H9 (cell line): Measurements from ENCODE around the gene PPP2R3B. TPM values are rescaled to one million over a fixed set of nuclear protein-coding genes. Genes with fewer than 3 reads are reported as not detected.

Source experiments
- DNase-seq: peaks from one replicate; pipeline ENCODE4 v3.0.0-alpha.2; 2017
- H2AFZ ChIP-seq: one replicate; pipeline ENCODE4 v1.6.1; 2013; ENCODE audit warnings: mild to moderate bottlenecking, low read length, control low read depth, moderate library complexity
- H2AK5ac ChIP-seq: 2 replicates; pipeline ENCODE4 v1.6.1; 2013; ENCODE audit warnings: low read length, control low read depth, mixed read lengths; ENCODE audit not compliant: insufficient read length
- H2BK120ac ChIP-seq: one replicate; pipeline ENCODE4 v1.6.1; 2013; ENCODE audit warnings: low read depth, mild to moderate bottlenecking, low read length, control low read depth, inconsistent platforms; ENCODE audit not compliant: poor library complexity, severe bottlenecking
- H2BK12ac ChIP-seq: 2 replicates; pipeline ENCODE4 v1.6.1; 2013; ENCODE audit warnings: low read length, control low read depth, mixed read lengths, low read depth; ENCODE audit not compliant: insufficient read length
- H2BK15ac ChIP-seq: 2 replicates; pipeline ENCODE4 v1.6.1; 2013; ENCODE audit warnings: low read depth, low read length, control low read depth
- H2BK20ac ChIP-seq: one replicate; pipeline ENCODE4 v1.6.1; 2013; ENCODE audit warnings: low read depth, mild to moderate bottlenecking, low read length, control low read depth, inconsistent platforms; ENCODE audit not compliant: poor library complexity, severe bottlenecking
- H2BK5ac ChIP-seq: 2 replicates; pipeline ENCODE4 v1.6.1; 2013; ENCODE audit warnings: low read length, control low read depth, mixed read lengths; ENCODE audit not compliant: insufficient read length
- H3K14ac ChIP-seq: 2 replicates; pipeline ENCODE4 v1.6.1; 2013; ENCODE audit warnings: low read length, control low read depth; ENCODE audit not compliant: insufficient read depth
- H3K18ac ChIP-seq: 2 replicates; pipeline ENCODE4 v1.6.1; 2013; ENCODE audit warnings: low read depth, mild to moderate bottlenecking, mixed read lengths, low read length, control low read depth; ENCODE audit not compliant: insufficient read length
- H3K23ac ChIP-seq: 2 replicates; pipeline ENCODE4 v1.6.1; 2013; ENCODE audit warnings: low read length, control low read depth, mixed read lengths, low read depth; ENCODE audit not compliant: insufficient read length
- H3K23me2 ChIP-seq: 2 replicates; pipeline ENCODE4 v1.6.1; 2013; ENCODE audit warnings: low read depth, mild to moderate bottlenecking, mixed read lengths, low read length, control low read depth; ENCODE audit not compliant: insufficient read length, poor library complexity, severe bottlenecking
- H3K27ac ChIP-seq: 2 replicates; pipeline ENCODE4 v1.5.1; 2013; ENCODE audit warnings: low read length, control low read depth, mixed read lengths, low read depth; ENCODE audit not compliant: insufficient read length
- H3K27me3 ChIP-seq: 2 replicates; pipeline ENCODE4 v1.6.1; 2013; ENCODE audit warnings: low read length, control low read depth, inconsistent platforms; ENCODE audit not compliant: insufficient read depth
- H3K4ac ChIP-seq: 2 replicates; pipeline ENCODE4 v1.6.1; 2013; ENCODE audit warnings: low read depth, mild to moderate bottlenecking, control low read depth, inconsistent platforms, low read length, moderate library complexity
- H3K4me1 ChIP-seq: 2 replicates; pipeline ENCODE4 v1.6.1; 2013; ENCODE audit warnings: low read length, control low read depth, inconsistent platforms; ENCODE audit not compliant: insufficient read depth
- H3K4me2 ChIP-seq: 2 replicates; pipeline ENCODE4 v1.6.1; 2013; ENCODE audit warnings: low read length, control low read depth, mixed read lengths; ENCODE audit not compliant: insufficient read length, insufficient read depth
- H3K56ac ChIP-seq: 2 replicates; pipeline ENCODE4 v1.6.1; 2013; ENCODE audit warnings: low read depth, mild to moderate bottlenecking, mixed read lengths, low read length, control low read depth; ENCODE audit not compliant: insufficient read length
- H3K79me1 ChIP-seq: 2 replicates; pipeline ENCODE4 v1.6.1; 2013; ENCODE audit warnings: low read depth, mild to moderate bottlenecking, moderate library complexity, low read length, control low read depth, inconsistent platforms; ENCODE audit not compliant: insufficient read depth, poor library complexity, severe bottlenecking
- H3K79me2 ChIP-seq: 2 replicates; pipeline ENCODE4 v1.6.1; 2013; ENCODE audit warnings: low read length, control low read depth, inconsistent platforms; ENCODE audit not compliant: insufficient read depth
- H3K9ac ChIP-seq: 2 replicates; pipeline ENCODE4 v1.6.1; 2013; ENCODE audit warnings: low read length, control low read depth, mixed read lengths; ENCODE audit not compliant: insufficient read length; ENCODE audit errors: extremely low read depth
- H3K9me3 ChIP-seq: one replicate; pipeline ENCODE4 v1.6.1; 2013; ENCODE audit warnings: low read depth, low read length, inconsistent platforms; ENCODE audit not compliant: control insufficient read depth
- H3T11ph ChIP-seq: one replicate; pipeline ENCODE4 v1.6.1; 2013; ENCODE audit warnings: mild to moderate bottlenecking, low read length, control low read depth, inconsistent platforms
- H4K20me1 ChIP-seq: one replicate; pipeline ENCODE4 v1.6.1; 2013; ENCODE audit not compliant: control insufficient read depth, insufficient read length, insufficient read depth
- H4K5ac ChIP-seq: 2 replicates; pipeline ENCODE4 v1.6.1; 2013; ENCODE audit warnings: low read depth, mild to moderate bottlenecking, mixed read lengths, low read length, control low read depth; ENCODE audit not compliant: insufficient read length
- H4K8ac ChIP-seq: replicated peaks from 2 replicates; pipeline ENCODE4 v1.6.1; 2013; ENCODE audit warnings: low read length, control low read depth, mixed read lengths, low read depth; ENCODE audit not compliant: insufficient read length
- H4K91ac ChIP-seq: 2 replicates; pipeline ENCODE4 v1.6.1; 2013; ENCODE audit warnings: low read depth, mild to moderate bottlenecking, moderate library complexity, mixed read lengths, low read length, control low read depth; ENCODE audit not compliant: insufficient read length
- H3K27ac Mint-ChIP-seq, 3 experiments: 2 replicates in 2 of 3; 3 replicates in 1 of 3; pipeline ENCODE4 v1.8.0; 2020 to 2021; ENCODE audit warnings: mixed read lengths in 3 of 3, mild to moderate bottlenecking in 1 of 3, moderate library complexity in 1 of 3
- H3K27me3 Mint-ChIP-seq: 2 replicates; pipeline ENCODE4 v1.8.0; 2021; ENCODE audit warnings: low read depth, mild to moderate bottlenecking, moderate library complexity, mixed read lengths
- H3K36me3 Mint-ChIP-seq, 3 experiments: 2 replicates in 2 of 3; 3 replicates in 1 of 3; pipeline ENCODE4 v1.8.0; 2020 to 2021; ENCODE audit warnings: low read depth in 3 of 3, mixed read lengths in 3 of 3; ENCODE audit not compliant: insufficient read depth in 1 of 3
- H3K4me1 Mint-ChIP-seq, 2 experiments: 2 replicates each; pipeline ENCODE4 v1.8.0; 2020; ENCODE audit warnings: mixed read lengths in 2 of 2
- H3K4me3 Mint-ChIP-seq, 2 experiments: 2 replicates in 1 of 2; 3 replicates in 1 of 2; pipeline ENCODE4 v1.8.0; 2020 to 2021; ENCODE audit warnings: mild to moderate bottlenecking in 2 of 2, mixed read lengths in 2 of 2, moderate library complexity in 1 of 2
- H3K9me3 Mint-ChIP-seq, 2 experiments: 2 replicates in 1 of 2; 3 replicates in 1 of 2; pipeline ENCODE4 v1.8.0; 2020; ENCODE audit warnings: mild to moderate bottlenecking in 2 of 2, mixed read lengths in 2 of 2, moderate library complexity in 1 of 2
- CTCF ChIP-seq: fragments of 200-600 bp; sonication (generic); conservative IDR thresholded peaks from 3 replicates; pipeline ENCODE4 v1.8.0; 2021; ENCODE audit warnings: antibody characterized with exemption, mild to moderate bottlenecking
- WGBS: extraction: QIAGEN DNeasy Blood & Tissue Kit; methylation state at CpG from one replicate; pipeline ENCODE4 v1.1.7; 2013; ENCODE audit warnings: missing lambda C conversion rate, low lambda C conversion rate, mixed read lengths; ENCODE audit not compliant: insufficient read length; ENCODE audit errors: extremely low coverage; 5-methylcytosine and 5-hydroxymethylcytosine counted together
- total RNA-seq: library from RNA; stranded (reverse); gene quantifications from 2 replicates; pipeline ENCODE4 v1.2.1, GENCODE V29; 2021

Gene PPP2R3B
- total RNA-seq, 1 experiment from 2014 or later: 72.1 TPM

DNA sequence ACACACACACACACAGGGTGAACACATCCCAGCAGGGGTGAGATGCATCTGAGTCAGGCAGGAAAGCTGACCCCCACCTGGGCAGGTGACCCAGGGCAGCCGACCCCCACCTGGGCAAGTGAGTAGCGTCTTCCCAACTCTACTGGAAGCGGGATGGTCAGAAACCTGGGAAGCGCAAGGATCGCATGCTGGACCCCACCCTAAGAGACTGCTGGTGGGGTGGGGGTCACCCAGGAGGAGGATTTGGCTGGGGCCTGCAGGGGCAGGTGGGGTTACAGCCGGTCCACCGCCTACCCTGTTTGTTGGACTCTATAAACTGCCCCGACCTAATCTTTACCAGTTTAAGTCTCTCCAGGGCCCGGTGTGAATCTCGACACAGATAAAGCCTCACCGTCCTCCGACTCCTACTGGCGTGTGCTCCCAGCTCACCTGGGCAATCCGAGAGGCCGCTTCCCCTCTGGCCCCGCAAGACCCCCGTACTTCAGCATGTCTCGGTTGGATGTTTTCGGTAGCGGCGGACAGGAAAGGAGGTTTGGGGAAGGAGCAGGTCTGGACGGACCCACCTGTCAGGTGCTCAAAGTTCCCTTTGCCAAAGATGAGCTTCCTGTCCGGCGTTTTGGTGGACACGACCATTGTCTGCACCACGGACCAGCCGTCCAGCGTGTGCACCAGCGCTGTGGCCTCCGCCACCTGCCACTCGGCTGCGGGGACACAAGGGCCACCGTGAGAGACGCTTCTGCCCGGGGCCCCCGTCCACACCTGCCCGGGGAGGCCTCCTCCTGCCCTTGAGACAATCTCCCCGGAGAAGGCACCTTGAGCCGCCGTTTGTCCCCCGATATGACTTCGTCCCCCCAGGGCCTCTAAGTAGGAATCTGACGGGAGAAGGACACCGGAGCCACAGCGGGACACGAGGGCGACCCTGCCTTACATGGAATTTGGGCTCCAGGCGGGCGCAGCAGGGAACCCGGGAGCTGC, 70.1 kb downstream of the PPP2R3B start:
- Histone ChIP-seq H3K18ac (no peak overlapping the region), H3K4me2 (no peak overlapping the region), H4K5ac (no peak overlapping the region), H3K9ac (no peak overlapping the region), H3K27me3 (no peaks in the 10 kb centered on the region), H4K8ac (no peak overlapping the region), H3K27ac (no peak overlapping the region), H3K23me2 (peaks cover 11% of the 10 kb centered on the region), H2BK20ac (no peak overlapping the region), H3K14ac (no peak overlapping the region), H4K20me1 (no peaks in the 10 kb centered on the region), H3K4me1 (no peaks in the 10 kb centered on the region), H3T11ph (no peak overlapping the region), H4K91ac (no peak overlapping the region), H3K23ac (no peak overlapping the region), H2BK5ac (no peak overlapping the region), H3K4ac (no peak overlapping the region), H3K79me2 (no peaks in the 10 kb centered on the region), H3K9me3 (no peaks in the 10 kb centered on the region), H2BK15ac (no peak overlapping the region), H2AFZ (no peak overlapping the region), H2BK12ac (no peak overlapping the region), H3K56ac (no peak overlapping the region), H3K79me1 (peaks cover 4% of the 10 kb centered on the region), H2AK5ac (no peak overlapping the region), H2BK120ac (no peak overlapping the region)
- Mint-ChIP-seq H3K4me3 (peak overlapping the region; percentile 14 to 65; a peak in 4 of 5 replicates), H3K27me3 (peaks cover 2% of the 10 kb centered on the region; the same call in 1 of the 2 replicates), H3K9me3 (no peaks in the 10 kb centered on the region), H3K27ac (peak overlapping the region in 2 of 3 experiments; percentile 32 to 77; a peak in 3 of 7 replicates), H3K4me1 (peaks cover 4 to 9% of the 10 kb centered on the region in 2 experiments; a peak in 2 of 4 replicates), H3K36me3 (peaks cover 13 to 26% (median 23%) of the 10 kb centered on the region in 3 experiments)
- DNase-seq: no peak
- no peak for TF ChIP-seq CTCF
- WGBS: no CpG with 5 or more reads among the region's 50 CpGs
